DOHH2 (cell line): ENCODE results near the gene MRPL55.

Experiments
- H3F3A ChIP-seq: fragments of 200-600 bp; sonication (generic), shearing (Covaris generic); 2 replicates; pipeline ENCODE4 v1.6.0; 2016; ENCODE audit warnings: antibody characterized with exemption, mild to moderate bottlenecking; ENCODE audit not compliant: control insufficient read depth, insufficient read depth
- H3K27ac ChIP-seq: fragments of 200-600 bp; sonication (generic); 2 replicates; pipeline ENCODE4 v1.5.1; 2014; ENCODE audit warnings: low read depth, mild to moderate bottlenecking, low read length, moderate library complexity
- H3K27me3 ChIP-seq: fragments of 200-600 bp; sonication (generic); 2 replicates; pipeline ENCODE4 v1.6.1; 2014; ENCODE audit warnings: mild to moderate bottlenecking, low read length, mixed read lengths; ENCODE audit not compliant: control insufficient read depth
- H3K36me3 ChIP-seq: fragments of 200-600 bp; sonication (generic); 2 replicates; pipeline ENCODE4 v1.6.1; 2014; ENCODE audit warnings: mild to moderate bottlenecking, low read length, moderate library complexity, mixed read lengths; ENCODE audit not compliant: control insufficient read depth
- H3K4me1 ChIP-seq: fragments of 200-600 bp; sonication (generic); 2 replicates; pipeline ENCODE4 v1.6.1; 2014; ENCODE audit warnings: mild to moderate bottlenecking, low read length, mixed read lengths; ENCODE audit not compliant: control insufficient read depth
- H3K4me2 ChIP-seq: fragments of 200-600 bp; sonication (generic); 2 replicates; pipeline ENCODE4 v1.6.0; 2014; ENCODE audit warnings: mild to moderate bottlenecking, low read length, moderate library complexity
- H3K4me3 ChIP-seq: fragments of 200-600 bp; sonication (generic); 2 replicates; pipeline ENCODE4 v1.5.1; 2014; ENCODE audit warnings: mild to moderate bottlenecking, low read length, mixed read lengths
- H3K79me2 ChIP-seq: fragments of 200-600 bp; sonication (generic); 2 replicates; pipeline ENCODE4 v1.6.1; 2014; ENCODE audit warnings: mild to moderate bottlenecking, low read length, mixed read lengths; ENCODE audit not compliant: control insufficient read depth
- H3K9me2 ChIP-seq: fragments of 200-600 bp; sonication (generic); replicated peaks from 2 replicates; pipeline ENCODE4 v1.6.1; 2014; ENCODE audit warnings: mild to moderate bottlenecking, low read length, mixed read lengths; ENCODE audit not compliant: control insufficient read depth
- H3K9me3 ChIP-seq: fragments of 200-600 bp; sonication (generic); 2 replicates; pipeline ENCODE4 v1.6.1; 2014; ENCODE audit warnings: antibody characterized with exemption, low read length, mixed read lengths; ENCODE audit not compliant: control insufficient read depth, insufficient read depth
- H4K20me1 ChIP-seq: fragments of 200-600 bp; sonication (generic); 2 replicates; pipeline ENCODE4 v1.6.0; 2014; ENCODE audit warnings: low read depth, mild to moderate bottlenecking, antibody characterized with exemption, low read length, moderate library complexity; ENCODE audit not compliant: control insufficient read depth, insufficient read depth
- CTCF ChIP-seq: fragments of 200-600 bp; sonication (generic); IDR thresholded peaks from one replicate; pipeline ENCODE4 v1.5.1; 2014; ENCODE audit warnings: antibody characterized with exemption, mild to moderate bottlenecking, low read depth, low read length; ENCODE audit not compliant: poor library complexity, severe bottlenecking
- EZH2phosphoT487 ChIP-seq: fragments of 200-600 bp; sonication (generic); IDR thresholded peaks from 2 replicates; pipeline ENCODE4 v1.6.1; 2017; ENCODE audit warnings: borderline replicate concordance, mild to moderate bottlenecking, antibody characterized with exemption, low read length, moderate library complexity, mixed read lengths

The MRPL55 gene

GRCh38 chr1:228104526-228105269 lies 4.4 kb downstream of the MRPL55 start:
- Histone ChIP-seq H3F3A (peaks cover 16% of the 10 kb centered on the region), H3K27me3 (no peaks in the 10 kb centered on the region), H3K4me2 (peak overlapping the region; percentile 63), H3K9me3 (no peaks in the 10 kb centered on the region), H3K4me1 (peaks cover 34% of the 10 kb centered on the region), H3K9me2 (no peaks in the 10 kb centered on the region), H3K36me3 (peaks cover 42% of the 10 kb centered on the region), H3K79me2 (peaks cover 45% of the 10 kb centered on the region), H4K20me1 (no peaks in the 10 kb centered on the region; the same call in 1 of the 2 replicates), H3K4me3 (peak overlapping the region; percentile 93), H3K27ac (no peak overlapping the region)
- TF ChIP-seq EZH2phosphoT487 (no peak), CTCF (no peak)

DNA sequence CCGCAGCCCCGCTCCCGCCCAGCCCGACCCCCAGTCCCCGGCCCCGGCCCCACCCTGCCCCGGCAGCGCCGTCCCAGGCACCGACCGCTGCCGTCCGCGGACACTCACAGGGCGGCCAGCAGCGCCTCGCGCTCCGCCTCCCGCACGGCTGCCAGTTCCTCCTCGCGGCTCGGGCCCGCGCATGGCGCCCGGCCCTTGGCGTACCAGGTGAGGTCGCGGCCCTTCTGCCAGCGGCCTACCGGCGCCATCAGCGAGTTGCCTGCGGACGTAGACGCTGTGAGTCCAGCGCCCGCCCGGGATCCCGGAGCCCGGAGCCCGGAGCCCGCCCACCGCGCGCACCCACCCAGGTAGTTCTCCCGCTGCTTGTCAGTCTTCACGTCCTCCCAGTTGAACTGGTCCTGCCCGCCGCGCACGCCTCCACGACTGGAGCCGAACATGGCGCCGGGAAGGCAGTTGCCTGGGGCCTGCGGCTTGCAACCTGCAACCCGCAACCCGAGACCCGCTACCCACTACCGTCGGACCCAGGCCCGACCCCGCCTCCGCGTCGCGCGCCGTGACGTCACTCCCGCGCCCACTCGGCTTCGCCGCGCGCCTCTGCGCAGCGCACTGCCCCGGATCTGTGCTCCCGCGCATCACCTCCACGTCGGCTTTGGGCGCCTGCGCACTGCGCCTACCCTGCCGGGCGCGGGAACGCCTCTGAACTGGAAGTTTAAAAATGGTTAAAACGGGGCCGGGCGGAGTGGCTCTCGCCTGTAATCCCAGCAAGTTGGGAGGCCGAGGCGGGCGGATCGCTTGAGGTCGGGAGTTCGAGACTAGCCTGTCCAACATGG lies 6.1 kb downstream of the MRPL55 start, which contains the start of gene C1orf35:
Gene C1orf35, minus strand, starts transcription at position 535 of the 830 bp plus-strand sequence. Its CDS starts 98 bp downstream, at position 437.
- no peak for TF ChIP-seq CTCF
- TF ChIP-seq EZH2phosphoT487: no peak
- no peaks in the 10 kb centered on the region for H3K9me3 ChIP-seq
- peaks cover 58% of the 10 kb centered on the region for H3K36me3 ChIP-seq
- H3K79me2 ChIP-seq: peaks cover 45% of the 10 kb centered on the region
- no peaks in the 10 kb centered on the region for H3K27me3 ChIP-seq
- peaks cover 20% of the 10 kb centered on the region for H3F3A ChIP-seq
- peak within 1 kb of the TSS; percentile 93 for H3K4me3 ChIP-seq
- H4K20me1 ChIP-seq: no peaks in the 10 kb centered on the region; the same call in 1 of the 2 replicates
- H3K27ac ChIP-seq: peak within 1 kb of the TSS; percentile 64
- peak within 1 kb of the TSS; percentile 63 for H3K4me2 ChIP-seq
- H3K4me1 ChIP-seq: peaks cover 29% of the 10 kb centered on the region
- H3K9me2 ChIP-seq: no peaks in the 10 kb centered on the region

DNA sequence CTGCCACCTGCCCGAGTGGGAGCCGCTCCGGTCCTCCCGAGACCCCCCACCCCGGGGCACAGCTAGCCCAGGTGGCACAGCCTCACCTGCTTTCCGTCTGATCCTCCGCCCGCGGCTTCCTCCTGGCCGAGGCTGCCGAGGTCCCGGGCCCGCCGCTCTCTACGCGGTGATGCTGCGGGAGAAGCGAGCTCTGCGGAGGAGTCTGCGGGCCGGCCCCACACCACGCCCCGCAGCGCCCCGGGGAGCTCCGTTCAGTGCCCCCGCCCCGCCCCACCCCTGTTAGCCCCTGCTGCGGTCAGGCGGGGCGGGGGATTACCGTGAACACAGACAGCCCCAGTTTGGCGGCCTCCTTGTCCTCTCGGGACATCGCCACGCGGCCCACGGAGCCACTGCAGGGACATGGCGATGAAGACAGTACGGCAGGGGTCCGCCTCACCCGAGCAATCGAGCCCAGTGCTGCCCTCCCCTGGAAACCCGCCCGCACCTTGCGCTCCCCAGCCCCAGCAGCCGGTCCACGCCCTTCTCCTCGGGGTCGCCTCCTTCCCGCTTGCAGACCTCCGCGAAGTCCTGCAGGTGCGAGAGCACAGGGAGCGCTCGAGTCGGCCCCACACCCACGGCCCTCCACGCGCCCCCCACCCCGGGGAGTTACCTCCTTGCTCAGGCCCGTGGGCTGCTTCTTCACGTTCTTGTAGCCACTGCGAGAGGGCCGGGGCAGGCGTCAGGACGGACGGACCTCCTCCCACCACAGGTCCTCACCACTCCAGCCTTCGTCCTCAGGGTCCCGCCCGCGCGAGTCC lies 6.9 kb downstream of the MRPL55 start:
- H3F3A ChIP-seq: peaks cover 20% of the 10 kb centered on the region
- no peaks in the 10 kb centered on the region for H3K27me3 ChIP-seq
- peaks cover 2% of the 10 kb centered on the region; the same call in 1 of the 2 replicates for H4K20me1 ChIP-seq
- H3K27ac ChIP-seq: peak overlapping the region; percentile 36; the same call in 1 of the 2 replicates
- H3K4me1 ChIP-seq: peaks cover 24% of the 10 kb centered on the region
- H3K4me2 ChIP-seq: peak overlapping the region; percentile 63
- peaks cover 45% of the 10 kb centered on the region for H3K79me2 ChIP-seq
- peaks cover 61% of the 10 kb centered on the region for H3K36me3 ChIP-seq
- H3K9me3 ChIP-seq: no peaks in the 10 kb centered on the region
- TF ChIP-seq EZH2phosphoT487 (no peak), CTCF (peak; percentile 47)
- no peaks in the 10 kb centered on the region for H3K9me2 ChIP-seq
- H3K4me3 ChIP-seq: peak overlapping the region; percentile 93
